Measurements from ENCODE around the gene ARL13B. TPM values are rescaled to one million over a fixed set of nuclear protein-coding genes. Genes with fewer than 3 reads are reported as not detected.
"Not testable (repeated sequence)": the region's sequence is repeated elsewhere in the genome, so short reads cannot be mapped to it uniquely, and the experiment has no call there.

ARL13B gene
- total RNA-seq, 2 experiments from 2014 or later = 9.8 to 11.0 TPM

GRCh38 chr3:94066506-94067500 is 86.8 kb downstream of the ARL13B start:
- Mint-ChIP-seq H3K4me3 (no peak overlapping the region), H3K36me3 (ENCODE audit: low read depth) (peaks cover 51% of the 10 kb centered on the region), H3K27ac (no peak overlapping the region), H3K4me1 (peaks cover 68% of the 10 kb centered on the region), H3K27me3 (no peaks in the 10 kb centered on the region), H3K9me3 (peaks cover 8% of the 10 kb centered on the region)
- ChIA-PET CTCF (interaction anchor here (1.1 to 1.5 kb wide), 2 partner anchors 63 to 93 kb away, joined by 3 to 4 read pairs; partner anchors contain the start of gene PROS1), POLR2A (interaction anchor here (1.6 kb wide), 1 partner anchor 14 kb away, joined by 3 read pairs; no protein-coding TSS in a partner anchor)
- DNase-seq = no peak

- CTCF ChIA-PET = interaction anchor here (0.6 to 2.2 kb wide), 18 partner anchors 9 to 172 kb away, joined by 3 to 10 read pairs (median 4); partner anchors contain the start of genes ARL13B, PROS1 and STX19
- H3K27ac Mint-ChIP-seq = no peak overlapping the region
- no peak for DNase-seq
- H3K9me3 Mint-ChIP-seq = peaks cover 8% of the 10 kb centered on the region
- no peak overlapping the region for H3K4me3 Mint-ChIP-seq
- peaks cover 70% of the 10 kb centered on the region for H3K4me1 Mint-ChIP-seq
- H3K36me3 Mint-ChIP-seq (ENCODE audit: low read depth) = peaks cover 69% of the 10 kb centered on the region
- POLR2A ChIA-PET = no interaction called here
- no peaks in the 10 kb centered on the region for H3K27me3 Mint-ChIP-seq
These were observed 89.3 kb downstream of the ARL13B start for GRCh38 chr3:94069194-94069813.

GRCh38 chr3:94070341-94070911 is 90.5 kb downstream of the ARL13B start:
- Mint-ChIP-seq H3K27ac (no peak overlapping the region), H3K4me3 (no peak overlapping the region), H3K9me3 (peaks cover 8% of the 10 kb centered on the region), H3K4me1 (peaks cover 61% of the 10 kb centered on the region), H3K36me3 (ENCODE audit: low read depth) (peaks cover 70% of the 10 kb centered on the region), H3K27me3 (no peaks in the 10 kb centered on the region)
- DNase-seq = no peak
- POLR2A ChIA-PET = interaction anchor here (2.3 kb wide), 1 partner anchor 8 kb away, joined by 23 read pairs; the partner anchor contains the start of genes DHFR2 and NSUN3
- CTCF ChIA-PET = interaction anchor here (0.9 to 2.2 kb wide), 8 partner anchors 9 to 91 kb away, joined by 3 to 10 read pairs (median 4); partner anchors contain the start of gene ARL13B

- POLR2A ChIA-PET = interaction anchor here (1.2 to 2.3 kb wide), 2 partner anchors 9 to 92 kb away, joined by 3 to 23 read pairs; partner anchors contain the start of genes DHFR2 and NSUN3
- Mint-ChIP-seq H3K9me3 (peaks cover 6% of the 10 kb centered on the region), H3K4me3 (no peak overlapping the region), H3K27ac (peak overlapping the region; percentile 52), H3K4me1 (peaks cover 50% of the 10 kb centered on the region), H3K36me3 (ENCODE audit: low read depth) (peaks cover 73% of the 10 kb centered on the region), H3K27me3 (no peaks in the 10 kb centered on the region)
- CTCF ChIA-PET = interaction anchor here (0.7 to 1.1 kb wide), 2 partner anchors 9 to 67 kb away, joined by 3 read pairs; partner anchors contain the start of genes DHFR2 and NSUN3
- peak; percentile 27 for DNase-seq
These were observed 91.8 kb downstream of the ARL13B start for GRCh38 chr3:94071713-94072284.

GRCh38 chr3:94076055-94076454 is 96.1 kb downstream of the ARL13B start:
- DNase-seq = no peak
- Mint-ChIP-seq H3K27me3 (no peaks in the 10 kb centered on the region), H3K9me3 (no peaks in the 10 kb centered on the region), H3K4me3 (no peak overlapping the region), H3K4me1 (peaks cover 45% of the 10 kb centered on the region), H3K36me3 (ENCODE audit: low read depth) (peaks cover 71% of the 10 kb centered on the region), H3K27ac (no peak overlapping the region)
- ChIA-PET POLR2A (no interaction called here), CTCF (no interaction called here)

- CTCF ChIA-PET, H3K9me3 Mint-ChIP-seq, H3K4me3 Mint-ChIP-seq, H3K27me3 Mint-ChIP-seq: not testable (repeated sequence)
- DNase-seq = peak; percentile 42
- Mint-ChIP-seq H3K36me3 (ENCODE audit: low read depth) (peaks cover 52% of the 10 kb centered on the region), H3K4me1 (peaks cover 51% of the 10 kb centered on the region), H3K27ac (peak overlapping the region; percentile 61)
- POLR2A ChIA-PET = interaction anchor here (1.0 to 1.5 kb wide), 2 partner anchors 15 to 18 kb away, joined by 3 to 6 read pairs; partner anchors contain the start of genes DHFR2 and NSUN3
These were observed 100.6 kb downstream of the ARL13B start for GRCh38 chr3:94080552-94080951.

GRCh38 chr3:94081884-94082283 is 101.9 kb downstream of the ARL13B start:
- ChIA-PET CTCF (interaction anchor here (1.5 to 2.4 kb wide), 2 partner anchors 12 to 19 kb away, joined by 3 to 10 read pairs; partner anchors contain the start of genes DHFR2 and NSUN3), POLR2A (interaction anchor here (1.6 kb wide), 1 partner anchor 19 kb away, joined by 6 read pairs; the partner anchor contains the start of genes DHFR2 and NSUN3)
- no peak overlapping the region for H3K4me3 Mint-ChIP-seq

GRCh38 chr3:94082391-94082937 is 102.5 kb downstream of the ARL13B start:
- Mint-ChIP-seq H3K4me1 (peaks cover 51% of the 10 kb centered on the region), H3K27ac (no peak overlapping the region)

More at GRCh38 chr3:94081884-94082283, 101.9 kb downstream of the ARL13B start:
- Mint-ChIP-seq H3K9me3 (no peaks in the 10 kb centered on the region), H3K4me1 (peaks cover 51% of the 10 kb centered on the region), H3K36me3 (ENCODE audit: low read depth) (peaks cover 44% of the 10 kb centered on the region), H3K27ac (no peak overlapping the region), H3K27me3 (no peaks in the 10 kb centered on the region)
- DNase-seq = no peak

GRCh38 chr3:94083261-94083660 is 103.3 kb downstream of the ARL13B start:
- Mint-ChIP-seq H3K9me3 (no peaks in the 10 kb centered on the region), H3K27ac (no peak overlapping the region), H3K4me1 (peaks cover 50% of the 10 kb centered on the region), H3K27me3 (no peaks in the 10 kb centered on the region), H3K36me3 (ENCODE audit: low read depth) (peaks cover 41% of the 10 kb centered on the region), H3K4me3 (no peak overlapping the region)
- POLR2A ChIA-PET = interaction anchor here (1.6 kb wide), 1 partner anchor 20 kb away, joined by 6 read pairs; the partner anchor contains the start of genes DHFR2 and NSUN3
- no peak for DNase-seq
- CTCF ChIA-PET = interaction anchor here (2.4 kb wide), 1 partner anchor 14 kb away, joined by 10 read pairs; no protein-coding TSS in a partner anchor

More at GRCh38 chr3:94082391-94082937, 102.5 kb downstream of the ARL13B start:
- DNase-seq = no peak
- POLR2A ChIA-PET = interaction anchor here (1.6 kb wide), 1 partner anchor 20 kb away, joined by 6 read pairs; the partner anchor contains the start of genes DHFR2 and NSUN3
- Mint-ChIP-seq H3K27me3 (no peaks in the 10 kb centered on the region), H3K4me3 (no peak overlapping the region), H3K36me3 (ENCODE audit: low read depth) (peaks cover 41% of the 10 kb centered on the region), H3K9me3 (no peaks in the 10 kb centered on the region)
- CTCF ChIA-PET = interaction anchor here (1.5 to 2.4 kb wide), 2 partner anchors 13 to 19 kb away, joined by 3 to 10 read pairs; partner anchors contain the start of genes DHFR2 and NSUN3

- Mint-ChIP-seq H3K4me1 (peaks cover 1% of the 10 kb centered on the region), H3K27ac (no peak overlapping the region), H3K27me3 (no peaks in the 10 kb centered on the region), H3K9me3 (no peaks in the 10 kb centered on the region), H3K4me3 (no peak overlapping the region), H3K36me3 (ENCODE audit: low read depth) (peaks cover 47% of the 10 kb centered on the region)
- POLR2A ChIA-PET = interaction anchor here (2.0 kb wide), 1 partner anchor 27 kb away, joined by 5 read pairs; the partner anchor contains the start of genes DHFR2 and NSUN3
- CTCF ChIA-PET = interaction anchor here (0.7 kb wide), 1 partner anchor 1075 kb away, joined by 4 read pairs; no protein-coding TSS in a partner anchor
- DNase-seq = no peak
These were observed 109.2 kb downstream of the ARL13B start for GRCh38 chr3:94089126-94089525.

- Mint-ChIP-seq H3K4me3 (no peak overlapping the region), H3K4me1 (no peaks in the 10 kb centered on the region), H3K27me3 (no peaks in the 10 kb centered on the region), H3K36me3 (ENCODE audit: low read depth) (peaks cover 52% of the 10 kb centered on the region), H3K27ac (no peak overlapping the region), H3K9me3 (no peaks in the 10 kb centered on the region)
- POLR2A ChIA-PET = no interaction called here
- CTCF ChIA-PET = interaction anchor here (1.7 kb wide), 1 partner anchor 10 kb away, joined by 6 read pairs; no protein-coding TSS in a partner anchor
- DNase-seq = no peak
These were observed 112.1 kb downstream of the ARL13B start for GRCh38 chr3:94092086-94092485.
